ENCODE results near the gene UBE2C. TPM values are rescaled to one million over a fixed set of nuclear protein-coding genes. Genes with fewer than 3 reads are reported as not detected.
"Not testable (repeated sequence)": the region's sequence is repeated elsewhere in the genome, so short reads cannot be mapped to it uniquely, and the experiment has no call there.

The UBE2C gene
- total RNA-seq: 10.4 TPM

- H3K9ac ChIP-seq (ENCODE audit: low read depth in 1 of 3, low read length in 3 of 3): peak within 1 kb of the TSS in 2 of 3 donors; percentile 51 to 62
Observed at GRCh38 chr20:45812157-45813005, at the start of gene UBE2C. TSS of gene UBE2C (plus strand) at chr20:45812644. CDS start at chr20:45812696, 52 bp downstream.

GRCh38 chr20:45764618-45765282 lies 47.7 kb upstream of the UBE2C start:
- H3K9me3 ChIP-seq (ENCODE audit: control insufficient read depth in 3 of 3, low read length in 3 of 3); H3K27me3 ChIP-seq (ENCODE audit: control insufficient read depth in 3 of 3, insufficient read depth in 3 of 3, low read length in 3 of 3); H3K36me3 ChIP-seq (ENCODE audit: control insufficient read depth in 3 of 3, insufficient read depth in 3 of 3, low read length in 3 of 3): not testable (repeated sequence)

More at GRCh38 chr20:45812157-45813005, at the start of gene UBE2C:
- H3K9me3 ChIP-seq (ENCODE audit: control insufficient read depth in 3 of 3, low read length in 3 of 3): no peaks in the 10 kb centered on the region
- H3K4me1 ChIP-seq (ENCODE audit: control insufficient read depth in 3 of 3, insufficient read depth in 3 of 3, low read length in 3 of 3): peaks cover 10 to 14% (median 13%) of the 10 kb centered on the region in 3 donors
- no peak within 1 kb of the TSS for H3K27ac ChIP-seq (ENCODE audit: low read depth, low read length)
- peaks cover 29 to 34% (median 31%) of the 10 kb centered on the region in 3 donors for H3K36me3 ChIP-seq (ENCODE audit: control insufficient read depth in 3 of 3, insufficient read depth in 3 of 3, low read length in 3 of 3)
- H3K4me3 ChIP-seq (ENCODE audit: low read length in 3 of 3): peak within 1 kb of the TSS; percentile 56 to 71 (median 71)
- H3K27me3 ChIP-seq (ENCODE audit: control insufficient read depth in 3 of 3, insufficient read depth in 3 of 3, low read length in 3 of 3): no peaks in the 10 kb centered on the region

GRCh38 chr20:45765307-45765875 lies 47.1 kb upstream of the UBE2C start:
- no peak overlapping the region for H3K4me3 ChIP-seq (ENCODE audit: low read length in 3 of 3)
- H3K9ac ChIP-seq (ENCODE audit: low read depth in 1 of 3, low read length in 3 of 3): no peak overlapping the region
- no peaks in the 10 kb centered on the region for H3K27me3 ChIP-seq (ENCODE audit: control insufficient read depth in 3 of 3, insufficient read depth in 3 of 3, low read length in 3 of 3)
- no peak overlapping the region for H3K27ac ChIP-seq (ENCODE audit: low read depth, low read length)
- H3K4me1 ChIP-seq (ENCODE audit: control insufficient read depth in 3 of 3, insufficient read depth in 3 of 3, low read length in 3 of 3): no peaks in the 10 kb centered on the region
- no peaks in the 10 kb centered on the region for H3K9me3 ChIP-seq (ENCODE audit: control insufficient read depth in 3 of 3, low read length in 3 of 3)
- no peaks in the 10 kb centered on the region for H3K36me3 ChIP-seq (ENCODE audit: control insufficient read depth in 3 of 3, insufficient read depth in 3 of 3, low read length in 3 of 3)

More at GRCh38 chr20:45764618-45765282, 47.7 kb upstream of the UBE2C start:
- H3K9ac ChIP-seq (ENCODE audit: low read depth in 1 of 3, low read length in 3 of 3); H3K27ac ChIP-seq (ENCODE audit: low read depth, low read length); H3K4me1 ChIP-seq (ENCODE audit: control insufficient read depth in 3 of 3, insufficient read depth in 3 of 3, low read length in 3 of 3); H3K4me3 ChIP-seq (ENCODE audit: low read length in 3 of 3): not testable (repeated sequence)

GRCh38 chr20:45765980-45766379 lies 46.5 kb upstream of the UBE2C start:
- Histone ChIP-seq H3K27me3 (ENCODE audit: control insufficient read depth in 3 of 3, insufficient read depth in 3 of 3, low read length in 3 of 3) (no peaks in the 10 kb centered on the region), H3K4me3 (ENCODE audit: low read length in 3 of 3) (no peak overlapping the region), H3K4me1 (ENCODE audit: control insufficient read depth in 3 of 3, insufficient read depth in 3 of 3, low read length in 3 of 3) (peaks cover 2 to 3% (median 3%) of the 10 kb centered on the region in 3 donors), H3K9ac (ENCODE audit: low read depth in 1 of 3, low read length in 3 of 3) (no peak overlapping the region), H3K9me3 (ENCODE audit: control insufficient read depth in 3 of 3, low read length in 3 of 3) (no peaks in the 10 kb centered on the region), H3K36me3 (ENCODE audit: control insufficient read depth in 3 of 3, insufficient read depth in 3 of 3, low read length in 3 of 3) (no peaks in the 10 kb centered on the region), H3K27ac (ENCODE audit: low read depth, low read length) (no peak overlapping the region)

- H3K27ac ChIP-seq (ENCODE audit: low read depth, low read length): no peak overlapping the region
- H3K36me3 ChIP-seq (ENCODE audit: control insufficient read depth in 3 of 3, insufficient read depth in 3 of 3, low read length in 3 of 3): no peaks in the 10 kb centered on the region
- H3K27me3 ChIP-seq (ENCODE audit: control insufficient read depth in 3 of 3, insufficient read depth in 3 of 3, low read length in 3 of 3): no peaks in the 10 kb centered on the region
- H3K4me3 ChIP-seq (ENCODE audit: low read length in 3 of 3): no peak overlapping the region
- peaks cover 7 to 9% (median 9%) of the 10 kb centered on the region in 3 donors for H3K4me1 ChIP-seq (ENCODE audit: control insufficient read depth in 3 of 3, insufficient read depth in 3 of 3, low read length in 3 of 3)
- H3K9ac ChIP-seq (ENCODE audit: low read depth in 1 of 3, low read length in 3 of 3): no peak overlapping the region
- H3K9me3 ChIP-seq (ENCODE audit: control insufficient read depth in 3 of 3, low read length in 3 of 3): no peaks in the 10 kb centered on the region
Observed at GRCh38 chr20:45768479-45768878, 44.0 kb upstream of the UBE2C start.

- H3K4me3 ChIP-seq (ENCODE audit: low read length in 3 of 3): peak overlapping the region in 1 of 3 donors; percentile 52
- peak overlapping the region in 2 of 3 donors; percentile 58 to 59 for H3K9ac ChIP-seq (ENCODE audit: low read depth in 1 of 3, low read length in 3 of 3)
- H3K36me3 ChIP-seq (ENCODE audit: control insufficient read depth in 3 of 3, insufficient read depth in 3 of 3, low read length in 3 of 3): no peaks in the 10 kb centered on the region
- peak overlapping the region; percentile 10 for H3K27ac ChIP-seq (ENCODE audit: low read depth, low read length)
- peaks cover 7 to 9% (median 9%) of the 10 kb centered on the region in 3 donors for H3K4me1 ChIP-seq (ENCODE audit: control insufficient read depth in 3 of 3, insufficient read depth in 3 of 3, low read length in 3 of 3)
- no peaks in the 10 kb centered on the region for H3K9me3 ChIP-seq (ENCODE audit: control insufficient read depth in 3 of 3, low read length in 3 of 3)
- no peaks in the 10 kb centered on the region for H3K27me3 ChIP-seq (ENCODE audit: control insufficient read depth in 3 of 3, insufficient read depth in 3 of 3, low read length in 3 of 3)
Observed at GRCh38 chr20:45771182-45771759, 41.2 kb upstream of the UBE2C start.

GRCh38 chr20:45772693-45773092 lies 39.8 kb upstream of the UBE2C start:
- no peak overlapping the region for H3K27ac ChIP-seq (ENCODE audit: low read depth, low read length)
- no peak overlapping the region for H3K9ac ChIP-seq (ENCODE audit: low read depth in 1 of 3, low read length in 3 of 3)
- H3K36me3 ChIP-seq (ENCODE audit: control insufficient read depth in 3 of 3, insufficient read depth in 3 of 3, low read length in 3 of 3): no peaks in the 10 kb centered on the region
- H3K4me3 ChIP-seq (ENCODE audit: low read length in 3 of 3): no peak overlapping the region
- no peaks in the 10 kb centered on the region for H3K9me3 ChIP-seq (ENCODE audit: control insufficient read depth in 3 of 3, low read length in 3 of 3)
- peaks cover 7 to 9% (median 9%) of the 10 kb centered on the region in 3 donors for H3K4me1 ChIP-seq (ENCODE audit: control insufficient read depth in 3 of 3, insufficient read depth in 3 of 3, low read length in 3 of 3)
- H3K27me3 ChIP-seq (ENCODE audit: control insufficient read depth in 3 of 3, insufficient read depth in 3 of 3, low read length in 3 of 3): no peaks in the 10 kb centered on the region

GRCh38 chr20:45774945-45775344 lies 37.5 kb upstream of the UBE2C start:
- Histone ChIP-seq H3K27me3 (ENCODE audit: control insufficient read depth in 3 of 3, insufficient read depth in 3 of 3, low read length in 3 of 3) (no peaks in the 10 kb centered on the region), H3K36me3 (ENCODE audit: control insufficient read depth in 3 of 3, insufficient read depth in 3 of 3, low read length in 3 of 3) (no peaks in the 10 kb centered on the region), H3K4me1 (ENCODE audit: control insufficient read depth in 3 of 3, insufficient read depth in 3 of 3, low read length in 3 of 3) (peaks cover 14 to 17% (median 15%) of the 10 kb centered on the region in 3 donors), H3K9me3 (ENCODE audit: control insufficient read depth in 3 of 3, low read length in 3 of 3) (no peaks in the 10 kb centered on the region), H3K4me3 (ENCODE audit: low read length in 3 of 3) (no peak overlapping the region), H3K9ac (ENCODE audit: low read depth in 1 of 3, low read length in 3 of 3) (no peak overlapping the region), H3K27ac (ENCODE audit: low read depth, low read length) (no peak overlapping the region)

GRCh38 chr20:45775411-45775810 lies 37.0 kb upstream of the UBE2C start:
- Histone ChIP-seq H3K36me3 (ENCODE audit: control insufficient read depth in 3 of 3, insufficient read depth in 3 of 3, low read length in 3 of 3) (no peaks in the 10 kb centered on the region), H3K4me1 (ENCODE audit: control insufficient read depth in 3 of 3, insufficient read depth in 3 of 3, low read length in 3 of 3) (peaks cover 14 to 17% (median 15%) of the 10 kb centered on the region in 3 donors), H3K9ac (ENCODE audit: low read depth in 1 of 3, low read length in 3 of 3) (no peak overlapping the region), H3K27ac (ENCODE audit: low read depth, low read length) (no peak overlapping the region), H3K9me3 (ENCODE audit: control insufficient read depth in 3 of 3, low read length in 3 of 3) (no peaks in the 10 kb centered on the region), H3K4me3 (ENCODE audit: low read length in 3 of 3) (no peak overlapping the region), H3K27me3 (ENCODE audit: control insufficient read depth in 3 of 3, insufficient read depth in 3 of 3, low read length in 3 of 3) (no peaks in the 10 kb centered on the region)
